ENCODE results near the gene MYLIP.

The MYLIP gene

GRCh38 chr6:16135066-16135465 lies 6.2 kb downstream of the MYLIP start:
- Histone ChIP-seq H3K4me2 (ENCODE audit: low read depth, low read length, poor library complexity, severe bottlenecking) (peak overlapping the region; percentile 66), H3K9me3 (ENCODE audit: insufficient read depth, low read length) (no peaks in the 10 kb centered on the region), H3F3A (ENCODE audit: insufficient read depth) (peaks cover 18% of the 10 kb centered on the region), H3K4me3 (ENCODE audit: insufficient read depth, low read length, poor library complexity, severe bottlenecking) (no peak overlapping the region), H3K9ac (ENCODE audit: low read length) (no peak overlapping the region), H3K27ac (ENCODE audit: low read depth, low read length) (no peak overlapping the region), H3K36me3 (ENCODE audit: low read length) (peaks cover 71% of the 10 kb centered on the region), H3K79me2 (ENCODE audit: insufficient read depth, low read length) (peaks cover 98% of the 10 kb centered on the region), H3K9me2 (replicated peaks; ENCODE audit: insufficient read depth, low read length) (no peaks in the 10 kb centered on the region), H3K27me3 (ENCODE audit: low read length) (no peaks in the 10 kb centered on the region), H2AFZ (ENCODE audit: low read depth, low read length, severe bottlenecking) (no peak overlapping the region), H4K20me1 (ENCODE audit: low read depth, low read length) (peaks cover 89% of the 10 kb centered on the region)
- no peak for TF ChIP-seq CTCF (IDR thresholded peaks at IDR 0.05; ENCODE audit: insufficient read depth, low read length, poor library complexity, severe bottlenecking)
- no peak for TF ChIP-seq EZH2phosphoT487 (conservative IDR thresholded peaks at IDR 0.05; ENCODE audit: low read length)

GRCh38 chr6:16136091-16136490 lies 7.2 kb downstream of the MYLIP start:
- Histone ChIP-seq H3K36me3 (ENCODE audit: low read length) (peaks cover 77% of the 10 kb centered on the region), H3K4me2 (ENCODE audit: low read depth, low read length, poor library complexity, severe bottlenecking) (peak overlapping the region; percentile 27), H4K20me1 (ENCODE audit: low read depth, low read length) (peaks cover 94% of the 10 kb centered on the region), H3K9me3 (ENCODE audit: insufficient read depth, low read length) (no peaks in the 10 kb centered on the region), H3K9me2 (replicated peaks; ENCODE audit: insufficient read depth, low read length) (no peaks in the 10 kb centered on the region), H2AFZ (ENCODE audit: low read depth, low read length, severe bottlenecking) (no peak overlapping the region), H3K9ac (ENCODE audit: low read length) (no peak overlapping the region), H3F3A (ENCODE audit: insufficient read depth) (0 out of 2 replicates have a peak, but pooled peaks cover 10% of the 10 kb centered on the region), H3K27ac (ENCODE audit: low read depth, low read length) (no peak overlapping the region), H3K27me3 (ENCODE audit: low read length) (no peaks in the 10 kb centered on the region), H3K4me3 (ENCODE audit: insufficient read depth, low read length, poor library complexity, severe bottlenecking) (no peak overlapping the region), H3K79me2 (ENCODE audit: insufficient read depth, low read length) (peaks cover 97% of the 10 kb centered on the region)
- TF ChIP-seq CTCF (IDR thresholded peaks at IDR 0.05; ENCODE audit: insufficient read depth, low read length, poor library complexity, severe bottlenecking), result no peak
- no peak for TF ChIP-seq EZH2phosphoT487 (conservative IDR thresholded peaks at IDR 0.05; ENCODE audit: low read length)

GRCh38 chr6:16136621-16137450 lies 8.0 kb downstream of the MYLIP start:
- Histone ChIP-seq H3K9me3 (ENCODE audit: insufficient read depth, low read length) (no peaks in the 10 kb centered on the region), H3K4me2 (ENCODE audit: low read depth, low read length, poor library complexity, severe bottlenecking) (peak overlapping the region; percentile 27), H3K27me3 (ENCODE audit: low read length) (no peaks in the 10 kb centered on the region), H3K27ac (ENCODE audit: low read depth, low read length) (no peak overlapping the region), H3F3A (ENCODE audit: insufficient read depth) (0 out of 2 replicates have a peak, but pooled peaks cover 10% of the 10 kb centered on the region), H4K20me1 (ENCODE audit: low read depth, low read length) (peaks cover 92% of the 10 kb centered on the region), H3K9ac (ENCODE audit: low read length) (no peak overlapping the region), H3K36me3 (ENCODE audit: low read length) (peaks cover 76% of the 10 kb centered on the region), H3K79me2 (ENCODE audit: insufficient read depth, low read length) (peaks cover 94% of the 10 kb centered on the region), H2AFZ (ENCODE audit: low read depth, low read length, severe bottlenecking) (no peak overlapping the region), H3K4me3 (ENCODE audit: insufficient read depth, low read length, poor library complexity, severe bottlenecking) (no peak overlapping the region), H3K9me2 (replicated peaks; ENCODE audit: insufficient read depth, low read length) (no peaks in the 10 kb centered on the region)
- TF ChIP-seq EZH2phosphoT487 (conservative IDR thresholded peaks at IDR 0.05; ENCODE audit: low read length) (no peak), CTCF (IDR thresholded peaks at IDR 0.05; ENCODE audit: insufficient read depth, low read length, poor library complexity, severe bottlenecking) (no peak)
